Endothelial cell (in vitro differentiated cells): ENCODE measurements around the gene TLX2. TPM values are rescaled to one million over a fixed set of nuclear protein-coding genes. Genes with fewer than 3 reads are reported as not detected.

Experiments
- DNase-seq: peaks from one replicate; pipeline ENCODE4 v3.0.0; 2021; ENCODE audit warnings: low spot score
- H3K27ac Mint-ChIP-seq: one replicate; pipeline ENCODE4 v1.8.0; 2021; ENCODE audit warnings: mixed read lengths, inconsistent platforms; ENCODE audit not compliant: unreplicated experiment
- H3K27me3 Mint-ChIP-seq: one replicate; pipeline ENCODE4 v1.8.0; 2021; ENCODE audit warnings: mild to moderate bottlenecking, moderate library complexity, mixed read lengths, inconsistent platforms; ENCODE audit not compliant: unreplicated experiment
- H3K36me3 Mint-ChIP-seq: one replicate; pipeline ENCODE4 v1.8.0; 2021; ENCODE audit warnings: mild to moderate bottlenecking, low read depth, mixed read lengths, inconsistent platforms; ENCODE audit not compliant: unreplicated experiment
- H3K4me1 Mint-ChIP-seq: one replicate; pipeline ENCODE4 v1.8.0; 2021; ENCODE audit warnings: mild to moderate bottlenecking, mixed read lengths, inconsistent platforms; ENCODE audit not compliant: unreplicated experiment
- H3K4me3 Mint-ChIP-seq: one replicate; pipeline ENCODE4 v1.8.0; 2021; ENCODE audit warnings: mild to moderate bottlenecking, mixed read lengths, inconsistent platforms; ENCODE audit not compliant: unreplicated experiment
- H3K9me3 Mint-ChIP-seq: one replicate; pipeline ENCODE4 v1.8.0; 2021; ENCODE audit warnings: mixed read lengths, inconsistent platforms; ENCODE audit not compliant: unreplicated experiment
- total RNA-seq: library from RNA; stranded (reverse); fragmentation: NEBNext Ultra II Directional; extraction: Animal tissue kit (Norgen Biotek cat#: 25700); gene quantifications from one replicate; pipeline ENCODE4 v1.2.1, GENCODE V29; 2021; ENCODE audit not compliant: unreplicated experiment
- TF ChIP-seq, protein P1 (sequence below): fragments of 200-600 bp; sonication (generic); IDR thresholded peaks from one replicate; pipeline ENCODE4 v1.5.0; 2021; ENCODE audit warnings: antibody characterized with exemption; ENCODE audit not compliant: unreplicated experiment

The TLX2 gene
- total RNA-seq, 1 donor from 2014 or later: not detected

DNA sequence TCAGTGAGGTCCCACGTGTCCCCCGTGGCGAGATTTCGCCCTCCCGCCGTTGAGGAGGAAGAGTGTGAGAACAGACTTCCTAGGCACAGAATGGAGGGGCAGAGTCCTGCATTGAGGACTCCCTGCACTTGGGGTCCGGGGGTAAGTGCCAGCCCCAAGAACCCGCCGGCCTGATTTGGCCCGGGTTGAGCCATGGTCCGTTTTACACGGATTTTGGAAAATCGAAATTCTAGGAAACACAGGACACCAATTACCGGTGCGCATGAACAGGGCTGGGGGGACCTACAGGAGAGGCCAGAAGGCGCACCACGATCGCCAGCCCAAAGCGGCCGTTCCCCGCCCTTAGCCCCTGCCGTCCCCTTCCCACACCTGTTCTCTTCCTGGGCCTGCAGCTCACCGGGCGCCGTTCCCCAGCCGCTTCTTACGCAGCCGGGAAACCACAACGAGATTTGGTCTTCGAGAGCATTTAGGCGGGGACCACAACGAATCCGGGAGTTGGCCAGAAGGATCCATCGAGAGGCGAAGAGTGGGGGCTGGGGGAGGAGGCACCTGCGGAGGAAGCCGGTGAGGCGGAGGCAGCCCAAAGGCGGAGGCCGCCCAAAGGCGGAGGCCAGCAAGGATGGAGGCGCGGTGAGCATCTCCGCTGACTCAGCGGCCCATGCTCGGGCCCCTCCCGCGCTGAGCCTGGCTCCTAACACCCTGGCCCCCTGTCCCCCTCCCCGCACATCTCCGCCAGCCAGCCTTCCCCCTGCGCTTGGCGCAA, 464 bp upstream of the TLX2 start:
- Mint-ChIP-seq H3K27ac (no peak overlapping the region), H3K4me3 (no peak overlapping the region), H3K36me3 (peaks cover 14% of the 10 kb centered on the region), H3K4me1 (peaks cover 25% of the 10 kb centered on the region), H3K9me3 (peaks cover 5% of the 10 kb centered on the region), H3K27me3 (peaks cover 37% of the 10 kb centered on the region)
- no peak for DNase-seq
- TF ChIP-seq, protein P1, sequence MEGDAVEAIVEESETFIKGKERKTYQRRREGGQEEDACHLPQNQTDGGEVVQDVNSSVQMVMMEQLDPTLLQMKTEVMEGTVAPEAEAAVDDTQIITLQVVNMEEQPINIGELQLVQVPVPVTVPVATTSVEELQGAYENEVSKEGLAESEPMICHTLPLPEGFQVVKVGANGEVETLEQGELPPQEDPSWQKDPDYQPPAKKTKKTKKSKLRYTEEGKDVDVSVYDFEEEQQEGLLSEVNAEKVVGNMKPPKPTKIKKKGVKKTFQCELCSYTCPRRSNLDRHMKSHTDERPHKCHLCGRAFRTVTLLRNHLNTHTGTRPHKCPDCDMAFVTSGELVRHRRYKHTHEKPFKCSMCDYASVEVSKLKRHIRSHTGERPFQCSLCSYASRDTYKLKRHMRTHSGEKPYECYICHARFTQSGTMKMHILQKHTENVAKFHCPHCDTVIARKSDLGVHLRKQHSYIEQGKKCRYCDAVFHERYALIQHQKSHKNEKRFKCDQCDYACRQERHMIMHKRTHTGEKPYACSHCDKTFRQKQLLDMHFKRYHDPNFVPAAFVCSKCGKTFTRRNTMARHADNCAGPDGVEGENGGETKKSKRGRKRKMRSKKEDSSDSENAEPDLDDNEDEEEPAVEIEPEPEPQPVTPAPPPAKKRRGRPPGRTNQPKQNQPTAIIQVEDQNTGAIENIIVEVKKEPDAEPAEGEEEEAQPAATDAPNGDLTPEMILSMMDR: no peak

DNA sequence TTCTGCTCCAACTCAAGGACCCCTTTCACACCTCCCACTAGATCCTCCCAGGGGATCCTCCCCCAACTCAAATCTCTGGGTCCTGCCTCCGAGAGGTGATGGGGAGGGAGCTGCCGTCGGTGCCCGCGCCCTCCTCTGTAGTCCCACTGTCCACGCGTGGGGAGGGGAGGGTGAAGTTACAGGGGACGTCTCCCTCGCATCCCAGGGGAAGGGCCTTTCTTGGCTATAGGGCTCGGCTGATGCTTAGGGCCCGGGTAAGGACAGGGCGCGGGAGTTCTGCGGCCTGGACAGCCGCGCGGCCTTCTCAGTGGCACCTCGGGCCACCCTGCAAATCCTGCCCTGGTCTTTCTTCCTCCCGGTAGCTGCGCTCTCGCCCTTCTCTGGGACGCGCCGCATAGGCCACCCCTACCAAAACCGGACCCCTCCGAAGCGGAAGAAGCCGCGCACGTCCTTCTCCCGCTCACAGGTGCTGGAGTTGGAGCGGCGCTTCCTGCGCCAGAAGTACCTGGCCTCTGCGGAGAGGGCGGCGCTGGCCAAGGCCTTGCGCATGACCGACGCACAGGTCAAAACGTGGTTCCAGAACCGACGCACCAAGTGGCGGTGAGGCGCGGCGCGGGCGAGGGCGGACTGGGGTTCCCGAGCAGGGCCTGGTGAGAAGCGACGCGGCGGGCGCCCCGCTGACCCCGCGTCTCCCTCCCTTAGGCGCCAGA, 1.2 kb downstream of the TLX2 start:
- Mint-ChIP-seq H3K36me3 (peaks cover 16% of the 10 kb centered on the region), H3K27me3 (peaks cover 46% of the 10 kb centered on the region), H3K27ac (no peak overlapping the region), H3K4me1 (peaks cover 18% of the 10 kb centered on the region), H3K4me3 (no peak overlapping the region), H3K9me3 (peaks cover 5% of the 10 kb centered on the region)
- no peak for DNase-seq
- TF ChIP-seq, protein P1: no peak

DNA sequence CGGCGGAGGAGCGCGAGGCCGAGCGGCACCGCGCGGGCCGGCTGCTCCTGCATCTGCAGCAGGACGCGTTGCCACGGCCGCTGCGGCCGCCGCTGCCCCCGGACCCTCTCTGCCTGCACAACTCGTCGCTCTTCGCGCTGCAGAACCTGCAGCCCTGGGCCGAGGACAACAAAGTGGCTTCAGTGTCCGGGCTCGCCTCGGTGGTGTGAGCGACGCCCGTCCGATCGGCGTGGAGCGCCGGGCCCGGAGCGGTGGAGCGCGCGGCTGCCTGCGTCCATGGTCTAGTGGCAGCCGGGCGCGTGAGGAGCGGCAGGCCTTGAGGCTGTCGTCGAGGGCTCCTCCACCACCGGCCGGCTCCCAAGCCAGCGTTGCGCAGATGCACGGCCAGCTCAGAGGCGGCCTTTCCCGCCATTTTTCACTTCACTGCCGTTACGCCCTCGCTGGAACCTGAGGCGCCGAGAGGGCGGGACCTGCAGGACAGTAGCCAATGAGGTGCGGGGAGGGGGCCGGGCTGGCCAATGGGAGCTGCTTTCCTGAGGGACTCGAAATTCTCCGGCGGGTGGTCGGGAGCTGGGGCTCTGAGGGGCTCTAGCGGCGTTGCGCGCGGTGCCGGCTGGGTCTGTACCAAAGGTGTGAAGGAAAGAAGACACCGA, 1.9 kb downstream of the TLX2 start:
- peak overlapping the region; percentile 62 for H3K4me3 Mint-ChIP-seq

DNA sequence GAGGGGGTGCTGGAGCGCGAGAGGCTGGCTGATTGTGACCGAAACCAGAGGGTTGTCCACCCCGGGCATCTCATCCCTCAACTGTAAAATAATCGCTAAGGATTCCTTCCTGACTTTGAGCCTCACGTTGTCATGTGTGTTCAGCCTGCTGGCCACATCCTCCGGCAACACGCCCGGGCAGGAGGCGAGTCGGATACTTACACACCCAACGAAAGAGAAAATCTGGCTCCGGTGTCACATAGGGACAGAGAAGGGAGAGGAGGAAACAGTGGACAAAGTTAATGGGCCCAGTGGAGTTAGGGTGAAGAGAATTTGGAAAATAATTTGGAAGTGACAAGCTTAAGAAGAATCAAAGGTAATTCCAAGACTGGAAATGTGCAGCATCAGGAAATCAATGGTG, 2.4 kb downstream of the TLX2 start:
- H3K9me3 Mint-ChIP-seq: peaks cover 5% of the 10 kb centered on the region
- peak overlapping the region; percentile 62 for H3K4me3 Mint-ChIP-seq
- peaks cover 40% of the 10 kb centered on the region for H3K27me3 Mint-ChIP-seq
- no peak for DNase-seq
- no peak overlapping the region for H3K27ac Mint-ChIP-seq
- H3K36me3 Mint-ChIP-seq: peaks cover 16% of the 10 kb centered on the region
- TF ChIP-seq, protein P1: no peak
- peaks cover 15% of the 10 kb centered on the region for H3K4me1 Mint-ChIP-seq

More for the DNA sequence above, 1.9 kb downstream of the TLX2 start:
- H3K36me3 Mint-ChIP-seq: peaks cover 16% of the 10 kb centered on the region
- peaks cover 5% of the 10 kb centered on the region for H3K9me3 Mint-ChIP-seq
- peak; percentile 74 for DNase-seq
- H3K4me1 Mint-ChIP-seq: peaks cover 15% of the 10 kb centered on the region
- H3K27ac Mint-ChIP-seq: no peak overlapping the region
- TF ChIP-seq, protein P1: no peak
- H3K27me3 Mint-ChIP-seq: peaks cover 41% of the 10 kb centered on the region
